Measurements from ENCODE around the gene AQP12B.

The AQP12B gene

DNA sequence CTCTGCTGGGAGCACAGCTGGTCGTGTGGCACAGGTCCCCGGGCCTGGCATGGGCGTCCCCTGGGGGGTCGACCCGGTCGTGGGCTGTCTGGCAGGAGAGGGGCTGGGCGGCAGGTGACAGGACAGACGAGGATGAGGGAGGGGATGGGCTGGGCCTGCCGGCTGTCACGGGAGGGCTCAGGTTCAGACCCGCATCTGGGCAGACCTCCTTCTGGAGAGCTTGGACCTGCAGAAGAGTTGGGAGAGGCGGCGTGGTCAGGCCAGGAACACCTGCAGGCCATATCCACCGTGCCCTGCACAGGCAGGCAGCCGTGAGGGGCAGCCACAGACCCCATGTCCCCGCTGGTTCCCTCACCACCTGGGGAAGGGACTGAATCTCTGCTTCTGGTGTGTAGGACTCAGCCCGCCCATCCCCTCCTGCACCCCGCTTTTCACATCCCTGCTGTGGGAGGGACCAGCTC lies 34.5 kb upstream of the AQP12B start:
- H3K4me3 ChIP-seq (ENCODE audit: low read length): no peak overlapping the region
- H3K27me3 ChIP-seq (ENCODE audit: insufficient read depth, low read length): no peaks in the 10 kb centered on the region
- H3K36me3 ChIP-seq (ENCODE audit: insufficient read depth, low read length): peaks cover 51% of the 10 kb centered on the region
- H3K27ac ChIP-seq (ENCODE audit: low read depth, low read length): no peak overlapping the region
- WGBS: 96% methylated on average over 18 of the region's 18 CpGs
- H3K4me1 ChIP-seq (ENCODE audit: insufficient read depth, low read length): no peaks in the 10 kb centered on the region
- H3K9ac ChIP-seq (ENCODE audit: low read depth, low read length): no peak overlapping the region
- H3K9me3 ChIP-seq (ENCODE audit: insufficient read depth, low read depth, low read length): no peaks in the 10 kb centered on the region

DNA sequence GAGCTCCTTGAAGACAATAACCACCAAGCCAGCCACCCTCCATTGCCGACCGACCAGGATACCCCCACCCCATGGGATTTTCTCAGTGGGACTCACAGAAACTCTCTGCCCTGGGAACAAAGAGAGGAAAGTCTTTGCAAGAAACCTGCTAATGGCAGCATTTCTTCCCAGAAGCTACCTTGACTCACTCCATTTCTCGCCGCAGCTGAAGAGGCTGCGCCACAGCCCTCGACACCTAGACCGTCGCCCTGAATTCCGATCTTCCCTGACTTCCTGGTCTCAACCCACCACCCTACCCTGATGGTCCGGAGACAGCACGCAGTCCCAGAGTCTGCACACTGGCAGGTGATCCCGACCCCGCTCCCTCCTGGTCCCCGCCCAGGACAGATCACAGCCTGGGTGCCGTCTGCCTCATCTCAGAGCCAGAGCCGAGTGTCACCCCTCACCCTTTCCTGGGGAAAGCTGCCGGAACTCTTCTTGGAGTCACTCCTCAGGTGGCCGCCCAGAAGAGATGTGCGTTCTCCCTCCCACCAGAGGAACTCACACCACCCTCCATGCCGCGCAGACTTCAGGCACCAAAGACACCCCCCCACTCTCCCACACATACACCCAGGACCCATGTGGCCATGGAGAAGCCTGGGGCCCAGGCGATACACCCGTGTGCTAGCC lies 33.6 kb upstream of the AQP12B start:
- Histone ChIP-seq H3K4me3 (ENCODE audit: low read length) (no peak overlapping the region), H3K27me3 (ENCODE audit: insufficient read depth, low read length) (no peaks in the 10 kb centered on the region), H3K36me3 (ENCODE audit: insufficient read depth, low read length) (peaks cover 41% of the 10 kb centered on the region), H3K4me1 (ENCODE audit: insufficient read depth, low read length) (no peaks in the 10 kb centered on the region), H3K9me3 (ENCODE audit: insufficient read depth, low read depth, low read length) (no peaks in the 10 kb centered on the region), H3K27ac (ENCODE audit: low read depth, low read length) (no peak overlapping the region), H3K9ac (ENCODE audit: low read depth, low read length) (no peak overlapping the region)
- 94% methylated on average over 23 of the region's 23 CpGs for WGBS

DNA sequence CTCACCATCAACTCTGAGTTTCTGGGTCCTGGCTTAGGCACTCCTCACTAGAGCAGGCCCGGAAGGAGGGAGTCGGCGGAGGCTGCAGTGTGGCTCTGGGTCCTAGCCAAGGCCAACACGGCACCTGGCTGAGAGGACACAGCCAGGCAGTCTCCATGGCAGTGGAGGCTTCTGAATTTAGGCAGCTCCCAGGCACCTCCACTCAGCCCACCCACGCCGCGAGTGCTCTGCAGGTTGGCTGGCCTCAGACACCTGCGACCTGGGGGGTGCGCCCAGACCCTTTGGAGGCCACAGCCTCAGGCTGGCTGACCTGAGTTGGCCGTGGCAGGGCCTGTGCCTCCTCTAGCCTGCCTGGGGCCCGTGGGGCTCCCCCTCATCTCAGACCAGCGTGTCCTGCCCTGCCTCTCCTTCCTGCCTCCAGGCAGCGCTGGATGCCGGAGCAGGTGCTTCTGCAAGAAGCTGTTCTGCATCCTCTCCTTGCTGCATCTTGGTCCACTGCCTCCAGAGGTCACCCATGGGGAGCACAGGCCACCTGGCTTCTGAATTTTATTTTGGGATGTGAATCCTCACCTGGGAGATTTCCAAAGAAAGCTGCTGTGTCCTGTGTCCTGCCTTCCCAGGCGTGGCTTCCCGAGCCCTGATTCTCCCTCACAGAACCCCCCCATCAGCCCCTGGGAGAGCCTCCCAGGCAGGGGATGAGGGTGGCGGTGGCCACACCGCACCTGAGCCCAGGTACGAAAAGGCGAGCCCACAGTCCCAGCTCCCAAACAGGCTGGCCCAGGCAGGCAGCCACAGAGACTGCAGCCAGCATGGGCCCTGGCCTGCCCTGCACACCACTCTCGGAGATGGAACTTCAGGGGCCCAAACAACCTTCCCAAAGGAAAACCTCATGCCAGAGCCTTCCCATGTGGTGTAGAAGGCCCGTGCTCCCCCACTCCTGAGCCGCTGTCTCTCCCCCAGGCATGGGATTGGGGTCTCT lies 32.4 kb upstream of the AQP12B start:
- no peak overlapping the region for H3K27ac ChIP-seq (ENCODE audit: low read depth, low read length)
- H3K36me3 ChIP-seq (ENCODE audit: insufficient read depth, low read length): peaks cover 32% of the 10 kb centered on the region
- H3K4me1 ChIP-seq (ENCODE audit: insufficient read depth, low read length): no peaks in the 10 kb centered on the region
- no peak overlapping the region for H3K4me3 ChIP-seq (ENCODE audit: low read length)
- no peaks in the 10 kb centered on the region for H3K27me3 ChIP-seq (ENCODE audit: insufficient read depth, low read length)
- 93% methylated on average over 23 of the region's 23 CpGs for WGBS
- H3K9me3 ChIP-seq (ENCODE audit: insufficient read depth, low read depth, low read length): no peaks in the 10 kb centered on the region
- no peak overlapping the region for H3K9ac ChIP-seq (ENCODE audit: low read depth, low read length)

DNA sequence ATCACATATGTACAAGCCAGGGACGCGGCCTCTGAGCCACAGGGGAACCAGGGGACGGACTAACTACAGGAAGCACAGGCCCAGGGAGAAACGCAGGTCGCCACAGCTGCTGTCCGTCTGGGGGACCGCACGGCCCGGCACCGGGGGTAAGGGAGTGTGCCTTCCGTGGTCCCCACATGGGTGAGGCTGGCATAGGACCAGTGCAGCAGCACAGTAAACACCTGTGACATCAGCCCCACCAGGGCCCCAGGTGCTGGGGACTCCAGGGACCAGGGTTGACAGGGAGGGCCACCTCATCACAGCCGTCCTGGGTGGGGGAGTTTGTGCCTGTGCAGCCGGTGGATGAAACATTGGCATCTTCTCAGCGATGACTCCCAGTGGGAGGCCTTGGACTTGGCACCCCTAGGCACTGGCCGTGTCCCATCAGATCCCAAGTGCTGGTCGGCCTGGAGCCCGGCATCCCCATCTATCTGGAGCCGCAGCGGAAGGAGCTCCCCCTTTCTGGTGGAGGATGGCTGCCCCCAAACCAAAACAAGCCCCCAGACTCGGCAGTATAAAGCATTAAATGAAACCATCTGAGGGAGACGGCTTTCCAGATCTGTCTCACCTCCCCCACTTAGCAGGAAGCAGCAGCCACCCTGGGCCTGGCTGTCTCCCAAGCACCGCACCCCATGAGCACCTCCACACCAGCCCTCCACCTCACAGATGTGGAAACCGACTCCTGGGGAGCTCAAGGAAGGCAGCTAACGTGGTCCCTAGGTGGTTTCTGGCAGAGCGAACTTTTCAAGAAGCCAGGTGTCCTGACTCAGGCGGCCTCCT lies 31.5 kb upstream of the AQP12B start:
- H3K4me3 ChIP-seq (ENCODE audit: low read length): no peak overlapping the region
- H3K4me1 ChIP-seq (ENCODE audit: insufficient read depth, low read length): no peaks in the 10 kb centered on the region
- no peaks in the 10 kb centered on the region for H3K9me3 ChIP-seq (ENCODE audit: insufficient read depth, low read depth, low read length)
- H3K27ac ChIP-seq (ENCODE audit: low read depth, low read length): no peak overlapping the region
- WGBS: 95% methylated on average over 26 of the region's 26 CpGs
- H3K36me3 ChIP-seq (ENCODE audit: insufficient read depth, low read length): peaks cover 25% of the 10 kb centered on the region
- H3K9ac ChIP-seq (ENCODE audit: low read depth, low read length): no peak overlapping the region
- no peaks in the 10 kb centered on the region for H3K27me3 ChIP-seq (ENCODE audit: insufficient read depth, low read length)

DNA sequence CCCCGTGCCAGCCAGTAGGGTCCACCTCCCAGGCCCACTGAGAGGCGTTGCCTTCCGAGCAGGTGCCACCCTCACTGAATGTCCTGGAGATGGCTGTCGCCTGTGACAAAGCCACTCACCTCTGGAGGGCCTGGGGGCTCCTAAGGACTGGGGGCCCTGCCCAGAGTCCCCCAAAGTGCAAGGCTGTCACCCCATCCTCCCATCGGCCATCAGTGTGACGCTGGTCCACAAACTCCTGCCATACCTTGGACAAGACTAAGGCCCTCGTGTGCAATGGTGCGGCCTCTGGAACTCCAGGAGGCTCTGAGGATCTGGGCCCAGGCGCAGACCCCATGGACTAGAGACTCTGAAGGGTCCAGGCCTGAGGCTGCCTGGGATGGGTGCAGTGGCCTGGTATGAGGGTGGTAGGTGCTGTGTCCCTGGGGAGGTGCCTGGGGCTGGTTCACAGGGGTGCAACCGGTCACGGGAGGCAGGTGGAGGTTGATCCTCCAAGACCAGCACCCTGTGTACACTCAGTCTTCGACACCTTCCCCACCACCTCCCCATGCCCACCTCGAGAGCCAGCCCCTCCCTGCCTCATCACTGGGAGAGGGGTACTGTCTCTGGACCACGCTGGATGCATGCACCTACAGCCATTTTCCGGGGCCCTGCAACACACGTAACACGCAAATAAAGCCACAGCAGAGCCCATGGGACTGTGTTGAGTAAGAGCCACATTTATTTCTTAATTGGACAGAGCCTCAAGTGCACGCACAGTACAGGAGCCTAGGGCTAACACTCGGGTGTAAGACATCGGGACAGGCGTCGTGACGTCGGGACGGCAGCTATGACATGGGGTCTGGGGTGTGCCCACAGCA lies 30.6 kb upstream of the AQP12B start:
- 93% methylated on average over 23 of the region's 25 CpGs for WGBS
- Histone ChIP-seq H3K9ac (ENCODE audit: low read depth, low read length) (no peak overlapping the region), H3K27me3 (ENCODE audit: insufficient read depth, low read length) (no peaks in the 10 kb centered on the region), H3K36me3 (ENCODE audit: insufficient read depth, low read length) (peaks cover 17% of the 10 kb centered on the region), H3K27ac (ENCODE audit: low read depth, low read length) (no peak overlapping the region), H3K9me3 (ENCODE audit: insufficient read depth, low read depth, low read length) (no peaks in the 10 kb centered on the region), H3K4me1 (ENCODE audit: insufficient read depth, low read length) (no peaks in the 10 kb centered on the region), H3K4me3 (ENCODE audit: low read length) (no peak overlapping the region)

DNA sequence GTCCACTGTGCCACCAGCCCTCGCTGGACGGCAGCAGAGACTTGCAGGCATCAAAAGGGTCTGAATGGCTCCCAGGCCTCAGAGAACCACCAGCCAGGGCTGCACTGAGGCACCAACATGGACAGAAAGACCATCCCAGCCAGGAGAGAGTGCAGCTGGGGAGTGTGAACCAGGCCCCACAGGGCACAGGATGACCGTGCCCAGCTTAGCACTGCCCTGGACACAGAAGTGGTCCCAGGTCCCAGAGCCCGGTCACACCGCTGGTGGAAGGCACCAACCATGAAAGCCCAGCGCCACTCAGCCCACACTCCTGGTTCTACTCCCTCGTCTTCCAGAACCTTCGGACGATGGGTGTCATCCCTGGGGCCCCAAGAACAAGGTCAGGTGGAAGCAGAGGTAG lies 29.4 kb upstream of the AQP12B start:
- Histone ChIP-seq H3K9ac (ENCODE audit: low read depth, low read length) (no peak overlapping the region), H3K4me1 (ENCODE audit: insufficient read depth, low read length) (no peaks in the 10 kb centered on the region), H3K27ac (ENCODE audit: low read depth, low read length) (no peak overlapping the region), H3K27me3 (ENCODE audit: insufficient read depth, low read length) (no peaks in the 10 kb centered on the region), H3K4me3 (ENCODE audit: low read length) (no peak overlapping the region), H3K9me3 (ENCODE audit: insufficient read depth, low read depth, low read length) (no peaks in the 10 kb centered on the region), H3K36me3 (ENCODE audit: insufficient read depth, low read length) (peaks cover 5% of the 10 kb centered on the region)
- WGBS: 96% methylated on average over 9 of the region's 9 CpGs

DNA sequence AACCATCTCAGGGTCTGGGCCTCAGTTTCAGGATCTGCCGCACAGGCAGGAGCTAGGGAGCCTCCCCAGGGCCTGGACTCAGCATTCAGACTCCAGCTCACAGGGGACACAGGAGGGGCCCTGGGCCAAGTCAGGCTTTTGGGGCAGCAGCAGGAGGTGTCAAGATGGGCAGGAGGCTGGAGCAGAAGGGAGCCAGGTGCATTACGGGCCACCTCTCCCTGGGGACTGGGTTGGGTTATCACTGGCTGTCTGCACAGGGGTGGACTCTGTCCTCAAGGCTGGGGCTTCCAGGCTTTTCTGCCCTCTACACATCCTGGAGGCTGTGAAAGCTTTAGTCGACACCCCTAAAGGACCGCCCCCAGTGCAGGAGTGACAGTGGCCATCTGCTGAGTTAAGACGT lies 29.0 kb upstream of the AQP12B start:
- WGBS: 90% methylated on average over 5 of the region's 5 CpGs
- no peaks in the 10 kb centered on the region for H3K9me3 ChIP-seq (ENCODE audit: insufficient read depth, low read depth, low read length)
- H3K27me3 ChIP-seq (ENCODE audit: insufficient read depth, low read length): no peaks in the 10 kb centered on the region

DNA sequence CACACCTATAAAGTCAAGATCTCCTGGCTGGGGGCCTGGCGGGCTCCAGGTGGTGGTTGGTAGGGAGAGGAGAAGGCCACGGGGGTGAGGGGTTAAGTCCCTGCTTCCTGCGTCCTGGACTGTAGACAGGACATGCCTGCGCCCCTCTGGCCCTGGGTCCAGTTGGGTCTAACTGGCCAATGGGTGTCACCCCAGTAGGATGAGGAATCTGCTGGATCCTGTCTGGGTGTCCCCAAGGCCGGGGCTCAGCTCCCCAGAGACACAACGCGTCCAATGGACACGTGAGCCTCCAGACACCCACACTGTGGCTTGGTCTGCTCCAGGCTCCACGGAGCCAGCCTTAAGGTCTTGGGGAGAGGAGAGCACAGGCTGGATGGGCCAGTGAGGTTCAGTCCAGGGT lies 28.6 kb upstream of the AQP12B start:
- no peak overlapping the region for H3K27ac ChIP-seq (ENCODE audit: low read depth, low read length)
- H3K9me3 ChIP-seq (ENCODE audit: insufficient read depth, low read depth, low read length): no peaks in the 10 kb centered on the region
- no peak overlapping the region for H3K4me3 ChIP-seq (ENCODE audit: low read length)
- WGBS: 98% methylated on average over 9 of the region's 9 CpGs
- H3K27me3 ChIP-seq (ENCODE audit: insufficient read depth, low read length): no peaks in the 10 kb centered on the region
- no peaks in the 10 kb centered on the region for H3K4me1 ChIP-seq (ENCODE audit: insufficient read depth, low read length)
- H3K9ac ChIP-seq (ENCODE audit: low read depth, low read length): no peak overlapping the region
- no peaks in the 10 kb centered on the region; the same call in 1 of the 2 replicates for H3K36me3 ChIP-seq (ENCODE audit: insufficient read depth, low read length)

More for the DNA sequence above, 29.0 kb upstream of the AQP12B start:
- Histone ChIP-seq H3K4me1 (ENCODE audit: insufficient read depth, low read length) (no peaks in the 10 kb centered on the region), H3K36me3 (ENCODE audit: insufficient read depth, low read length) (peaks cover 1% of the 10 kb centered on the region; the same call in 1 of the 2 replicates), H3K9ac (ENCODE audit: low read depth, low read length) (no peak overlapping the region), H3K4me3 (ENCODE audit: low read length) (no peak overlapping the region), H3K27ac (ENCODE audit: low read depth, low read length) (no peak overlapping the region)

DNA sequence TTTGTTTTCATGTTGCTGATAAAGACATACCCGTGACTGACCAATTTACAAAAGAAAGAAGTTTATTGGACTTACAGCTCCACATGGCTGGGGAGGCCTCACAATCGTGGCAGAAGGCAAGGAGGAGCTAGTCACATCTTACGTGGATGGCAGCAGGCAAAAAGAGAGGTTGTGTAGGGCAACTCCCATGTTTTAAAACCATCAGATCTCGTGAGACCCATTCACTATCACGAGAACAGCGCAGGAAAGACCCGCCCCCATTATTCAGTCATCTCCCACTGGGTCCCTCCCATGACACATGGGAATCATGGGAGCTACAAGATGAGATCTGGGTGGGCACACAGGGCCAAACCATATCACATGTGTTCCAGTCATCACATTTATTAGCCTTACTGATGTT lies 25.8 kb upstream of the AQP12B start:
- Histone ChIP-seq H3K4me3 (ENCODE audit: low read length) (no peak overlapping the region), H3K9me3 (ENCODE audit: insufficient read depth, low read depth, low read length) (no peaks in the 10 kb centered on the region), H3K9ac (ENCODE audit: low read depth, low read length) (no peak overlapping the region), H3K27me3 (ENCODE audit: insufficient read depth, low read length) (no peaks in the 10 kb centered on the region), H3K36me3 (ENCODE audit: insufficient read depth, low read length) (no peaks in the 10 kb centered on the region), H3K4me1 (ENCODE audit: insufficient read depth, low read length) (no peaks in the 10 kb centered on the region), H3K27ac (ENCODE audit: low read depth, low read length) (no peak overlapping the region)
- WGBS: 80% methylated on average over 7 of the region's 7 CpGs

DNA sequence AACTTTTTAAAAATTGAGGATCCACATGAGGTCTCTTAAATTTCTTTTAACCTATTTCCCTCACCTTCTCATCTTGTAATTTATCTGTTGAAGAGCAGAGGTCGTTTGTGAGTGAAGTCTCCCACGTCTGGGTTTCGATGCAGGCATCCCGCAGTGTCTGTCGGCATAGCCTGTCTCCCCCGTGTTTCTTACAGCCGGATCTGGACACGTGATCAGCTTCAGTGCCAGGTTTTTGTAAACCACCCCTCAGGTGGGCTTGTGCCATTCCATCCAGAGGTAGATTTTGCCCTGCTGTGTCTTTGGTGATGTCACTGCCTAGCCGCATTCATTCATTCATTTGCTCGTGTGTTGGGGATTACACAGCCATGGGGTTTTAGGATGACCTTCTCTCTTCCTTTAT lies 25.1 kb upstream of the AQP12B start:
- no peaks in the 10 kb centered on the region for H3K4me1 ChIP-seq (ENCODE audit: insufficient read depth, low read length)
- H3K27me3 ChIP-seq (ENCODE audit: insufficient read depth, low read length): no peaks in the 10 kb centered on the region
- WGBS: 87% methylated on average over 10 of the region's 10 CpGs

More for the DNA sequence above, 25.1 kb upstream of the AQP12B start:
- Histone ChIP-seq H3K36me3 (ENCODE audit: insufficient read depth, low read length) (no peaks in the 10 kb centered on the region), H3K9ac (ENCODE audit: low read depth, low read length) (no peak overlapping the region), H3K9me3 (ENCODE audit: insufficient read depth, low read depth, low read length) (no peaks in the 10 kb centered on the region), H3K27ac (ENCODE audit: low read depth, low read length) (no peak overlapping the region), H3K4me3 (ENCODE audit: low read length) (no peak overlapping the region)
